Mammary epithelial cell (primary cell): ENCODE results near the gene MDGA2.

Experiments used
- EZH2 ChIP-seq: IDR thresholded peaks from 2 replicates; pipeline ENCODE4 v1.6.1; 2012; ENCODE audit warnings: low read length, inconsistent platforms, borderline replicate concordance
- TF ChIP-seq, protein P1 (sequence below), 2 donors: IDR thresholded peaks in 1 of 2; conservative IDR thresholded peaks in 1 of 2; 2 replicates each; pipeline ENCODE4 v1.5.1; 2011 to 2012; ENCODE audit warnings: inconsistent platforms in 2 of 2, low read length in 2 of 2, mild to moderate bottlenecking in 2 of 2, control low read depth in 1 of 2, low read depth in 1 of 2; ENCODE audit not compliant: insufficient read depth in 1 of 2; ENCODE audit errors: extremely low read depth in 1 of 2

DNA sequence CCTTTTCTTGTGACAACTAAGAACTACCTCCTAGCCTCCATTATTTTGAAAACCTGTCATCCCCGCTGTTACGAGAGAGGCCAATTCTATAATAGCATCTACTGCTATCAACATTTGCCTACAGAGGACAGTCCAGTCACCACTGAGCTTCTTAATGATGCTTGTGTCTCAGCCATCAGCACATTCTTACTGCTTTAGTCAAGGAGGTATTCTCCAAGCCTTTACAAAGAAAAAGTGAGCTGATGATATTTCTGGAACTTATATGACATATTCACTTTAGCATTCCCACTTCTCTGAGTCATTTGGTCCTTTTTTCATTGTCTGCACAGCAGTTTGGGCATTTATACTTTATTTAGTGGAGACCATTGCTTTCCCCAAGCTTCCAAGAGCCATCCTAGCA lies 526.1 kb downstream of the MDGA2 start:
- TF ChIP-seq, protein P1, sequence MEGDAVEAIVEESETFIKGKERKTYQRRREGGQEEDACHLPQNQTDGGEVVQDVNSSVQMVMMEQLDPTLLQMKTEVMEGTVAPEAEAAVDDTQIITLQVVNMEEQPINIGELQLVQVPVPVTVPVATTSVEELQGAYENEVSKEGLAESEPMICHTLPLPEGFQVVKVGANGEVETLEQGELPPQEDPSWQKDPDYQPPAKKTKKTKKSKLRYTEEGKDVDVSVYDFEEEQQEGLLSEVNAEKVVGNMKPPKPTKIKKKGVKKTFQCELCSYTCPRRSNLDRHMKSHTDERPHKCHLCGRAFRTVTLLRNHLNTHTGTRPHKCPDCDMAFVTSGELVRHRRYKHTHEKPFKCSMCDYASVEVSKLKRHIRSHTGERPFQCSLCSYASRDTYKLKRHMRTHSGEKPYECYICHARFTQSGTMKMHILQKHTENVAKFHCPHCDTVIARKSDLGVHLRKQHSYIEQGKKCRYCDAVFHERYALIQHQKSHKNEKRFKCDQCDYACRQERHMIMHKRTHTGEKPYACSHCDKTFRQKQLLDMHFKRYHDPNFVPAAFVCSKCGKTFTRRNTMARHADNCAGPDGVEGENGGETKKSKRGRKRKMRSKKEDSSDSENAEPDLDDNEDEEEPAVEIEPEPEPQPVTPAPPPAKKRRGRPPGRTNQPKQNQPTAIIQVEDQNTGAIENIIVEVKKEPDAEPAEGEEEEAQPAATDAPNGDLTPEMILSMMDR (conservative IDR thresholded peaks at IDR 0.05 in 1 of 2, IDR thresholded peaks at IDR 0.05 in 1 of 2; ENCODE audit: extremely low read depth in 1 of 2, insufficient read depth in 1 of 2, low read depth in 1 of 2, low read length in 2 of 2), result no peak
- TF ChIP-seq EZH2, result no peak
